ENCODE measurements around the gene CD99L2.
A peak's percentile ranks its signal among the peaks of the same experiment; 100 is the strongest.

CD99L2 gene

GRCh38 chrX:150762258-150763165 lies 136.0 kb downstream of the CD99L2 start:
- DNase-seq (ENCODE audit: low read depth), result no peak

- DNase-seq (ENCODE audit: low read depth), result no peak
Observed at GRCh38 chrX:150761819-150762216, 136.7 kb downstream of the CD99L2 start.

- no peak for DNase-seq (ENCODE audit: low read depth)
Observed at GRCh38 chrX:150761176-150761818, 137.2 kb downstream of the CD99L2 start.

- DNase-seq (ENCODE audit: low read depth), result no peak
Observed at GRCh38 chrX:150759568-150760416, 138.7 kb downstream of the CD99L2 start.

- DNase-seq (ENCODE audit: low read depth), result no peak
Observed at GRCh38 chrX:150757371-150757770, 141.1 kb downstream of the CD99L2 start.

- no peak for DNase-seq (ENCODE audit: low read depth)
Observed at GRCh38 chrX:150753968-150754367, 144.5 kb downstream of the CD99L2 start.

- no peak for DNase-seq (ENCODE audit: low read depth)
Observed at GRCh38 chrX:150753357-150753756, 145.1 kb downstream of the CD99L2 start.

- DNase-seq (ENCODE audit: low read depth), result no peak
Observed at GRCh38 chrX:150752124-150752523, 146.3 kb downstream of the CD99L2 start.

- DNase-seq (ENCODE audit: low read depth), result no peak
Observed at GRCh38 chrX:150736475-150736874, 162.0 kb downstream of the CD99L2 start.

GRCh38 chrX:150731795-150732194 lies 166.7 kb downstream of the CD99L2 start:
- peak; percentile 27 for DNase-seq (ENCODE audit: low read depth)

GRCh38 chrX:150730719-150731118 lies 167.7 kb downstream of the CD99L2 start:
- DNase-seq (ENCODE audit: low read depth), result no peak

GRCh38 chrX:150729956-150730355 lies 168.5 kb downstream of the CD99L2 start:
- DNase-seq (ENCODE audit: low read depth), result no peak

- no peak for DNase-seq (ENCODE audit: low read depth)
Observed at GRCh38 chrX:150719621-150720020, 178.8 kb downstream of the CD99L2 start.

Data from activated T-cell treated with anti-CD3 and anti-CD28 coated beads for 48 hours (primary cell).